ENCODE data around the gene NMT1.

The NMT1 gene

DNA sequence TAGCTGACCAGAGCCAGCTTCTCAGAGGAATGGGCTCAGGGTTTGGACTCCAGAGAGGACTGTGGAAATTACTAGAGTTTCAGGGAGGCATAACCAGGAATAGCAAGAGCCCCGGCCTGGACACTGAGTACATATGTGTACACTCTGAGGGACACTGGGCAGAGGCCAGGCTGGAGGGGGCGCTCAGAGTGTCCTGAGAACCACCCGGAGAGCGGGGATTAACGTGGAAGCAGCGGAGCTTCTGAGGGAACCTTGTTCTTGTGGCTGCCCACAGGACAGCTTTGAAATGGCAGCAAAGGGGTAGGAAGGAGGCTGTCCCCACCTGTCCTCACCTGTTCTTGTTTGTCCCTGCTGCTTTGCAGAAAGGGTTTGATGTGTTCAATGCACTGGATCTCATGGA lies 43.4 kb downstream of the NMT1 start:
- DNase-seq (ENCODE audit: low read depth, low spot score): no peak

GRCh38 chr17:45104907-45105624 lies 43.9 kb downstream of the NMT1 start:
- DNase-seq (ENCODE audit: low read depth, low spot score): no peak

GRCh38 chr17:45106096-45106495 lies 45.0 kb downstream of the NMT1 start:
- no peak for DNase-seq (ENCODE audit: low read depth, low spot score)

GRCh38 chr17:45106582-45106981 lies 45.5 kb downstream of the NMT1 start:
- DNase-seq (ENCODE audit: low read depth, low spot score): no peak

- DNase-seq (ENCODE audit: low read depth, low spot score): no peak
These were observed 46.3 kb downstream of the NMT1 start for GRCh38 chr17:45107293-45108010.

- no peak for DNase-seq (ENCODE audit: low read depth, low spot score)
These were observed 46.9 kb downstream of the NMT1 start for GRCh38 chr17:45108051-45108450.

DNA sequence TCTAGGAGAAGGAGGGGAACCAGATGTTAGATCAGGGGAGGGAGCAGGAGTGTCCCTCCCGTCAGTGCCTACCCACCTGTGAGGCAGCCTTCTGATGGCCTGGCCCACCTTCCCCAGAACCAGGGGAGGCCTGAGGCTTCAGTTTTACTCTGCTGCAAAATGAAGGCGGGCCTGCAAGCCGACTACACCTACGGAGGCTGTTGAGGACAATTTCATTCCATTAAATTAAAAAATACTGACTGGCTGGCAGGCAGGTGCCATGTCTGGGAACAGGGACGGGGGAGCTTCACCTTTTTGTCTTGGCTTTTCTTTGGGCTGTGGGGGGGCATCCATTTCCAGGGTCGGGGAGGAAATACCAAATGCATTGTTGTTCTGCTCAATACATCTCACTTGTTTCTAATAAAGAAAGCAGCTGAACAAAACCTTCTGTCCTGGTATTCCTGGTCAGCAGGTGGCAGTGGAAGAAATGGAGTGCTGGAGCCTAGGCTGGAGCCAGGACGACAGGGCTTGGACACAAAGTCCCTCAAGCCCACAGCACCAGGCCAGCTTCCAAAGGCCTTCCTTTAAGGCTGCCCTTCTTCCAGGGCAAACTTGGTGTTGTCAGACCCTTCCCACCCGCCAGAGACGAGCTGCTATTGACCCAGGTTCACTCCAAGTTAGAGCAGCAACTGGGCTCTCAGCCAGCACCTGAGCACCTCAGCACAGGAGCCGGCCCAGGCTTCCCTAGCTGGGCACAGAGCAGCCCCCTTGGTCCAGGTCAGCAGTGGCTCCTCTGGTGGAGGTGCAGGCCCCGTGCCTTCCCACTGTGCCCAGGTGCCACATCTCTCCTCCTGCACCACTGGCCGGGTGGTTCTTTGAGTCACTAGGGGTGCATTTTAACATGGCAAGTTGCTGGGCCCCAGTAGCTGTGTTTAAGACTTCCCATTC lies 47.7 kb downstream of the NMT1 start:
- no peak for DNase-seq (ENCODE audit: low read depth, low spot score)

GRCh38 chr17:45110676-45111611 lies 49.8 kb downstream of the NMT1 start:
- DNase-seq (ENCODE audit: low read depth, low spot score): no peak

- DNase-seq (ENCODE audit: low read depth, low spot score): no peak
These were observed 50.7 kb downstream of the NMT1 start for GRCh38 chr17:45111850-45112249.

GRCh38 chr17:45112559-45113423 lies 51.7 kb downstream of the NMT1 start:
- no peak for DNase-seq (ENCODE audit: low read depth, low spot score)

DNA sequence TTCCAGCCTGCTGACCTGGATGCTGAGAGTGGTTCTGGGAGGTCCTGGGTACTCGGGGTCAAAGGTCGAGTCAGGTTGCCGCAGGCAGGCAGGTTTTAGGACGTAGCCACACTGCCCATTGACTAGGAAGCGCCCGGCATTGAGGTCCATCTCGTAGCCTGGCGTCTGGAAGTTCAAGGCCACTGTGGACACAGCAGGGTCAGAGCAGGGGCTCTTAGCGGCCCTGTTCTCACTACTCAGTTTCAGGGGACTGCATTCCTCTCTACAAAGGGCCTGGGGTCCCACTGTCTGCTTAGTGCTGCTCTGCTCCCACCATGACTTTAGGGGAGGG lies 52.3 kb downstream of the NMT1 start:
- no peak for DNase-seq (ENCODE audit: low read depth, low spot score)

- no peak for DNase-seq (ENCODE audit: low read depth, low spot score)
These were observed 53.2 kb downstream of the NMT1 start for GRCh38 chr17:45114117-45114932.

DNA sequence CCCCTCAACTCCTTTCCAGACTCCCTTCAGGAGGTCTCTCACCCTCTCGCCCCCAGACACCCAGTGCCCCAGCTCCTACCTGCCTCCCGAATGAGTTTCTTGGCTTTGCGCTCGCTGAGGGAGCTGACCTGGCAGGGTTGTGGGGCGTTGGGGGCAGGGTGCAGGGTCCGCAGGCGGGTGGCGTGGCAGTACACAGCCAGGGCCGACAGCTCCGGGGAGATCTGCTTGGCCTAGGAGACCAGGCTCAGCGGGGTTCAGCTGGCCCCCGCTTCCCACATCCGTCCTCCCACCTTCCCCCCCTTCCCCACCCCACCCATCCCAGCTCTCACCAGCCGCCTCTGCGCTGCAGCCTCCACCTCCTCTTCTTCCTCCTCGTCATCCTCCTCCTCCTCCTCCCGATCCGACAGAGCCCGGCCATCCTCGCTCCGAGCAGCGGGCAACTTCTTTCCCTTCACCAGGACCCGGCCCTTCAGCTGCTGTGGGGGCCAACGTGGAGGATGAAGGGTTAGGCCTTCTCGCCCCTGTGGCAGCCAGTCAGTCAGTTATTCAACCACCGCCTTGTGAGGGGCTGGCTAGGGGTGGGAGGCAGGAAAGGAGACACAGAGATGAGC lies 54.0 kb downstream of the NMT1 start:
- DNase-seq (ENCODE audit: low read depth, low spot score): no peak

- no peak for DNase-seq (ENCODE audit: low read depth, low spot score)
These were observed 54.8 kb downstream of the NMT1 start for GRCh38 chr17:45115871-45116270.

DNA sequence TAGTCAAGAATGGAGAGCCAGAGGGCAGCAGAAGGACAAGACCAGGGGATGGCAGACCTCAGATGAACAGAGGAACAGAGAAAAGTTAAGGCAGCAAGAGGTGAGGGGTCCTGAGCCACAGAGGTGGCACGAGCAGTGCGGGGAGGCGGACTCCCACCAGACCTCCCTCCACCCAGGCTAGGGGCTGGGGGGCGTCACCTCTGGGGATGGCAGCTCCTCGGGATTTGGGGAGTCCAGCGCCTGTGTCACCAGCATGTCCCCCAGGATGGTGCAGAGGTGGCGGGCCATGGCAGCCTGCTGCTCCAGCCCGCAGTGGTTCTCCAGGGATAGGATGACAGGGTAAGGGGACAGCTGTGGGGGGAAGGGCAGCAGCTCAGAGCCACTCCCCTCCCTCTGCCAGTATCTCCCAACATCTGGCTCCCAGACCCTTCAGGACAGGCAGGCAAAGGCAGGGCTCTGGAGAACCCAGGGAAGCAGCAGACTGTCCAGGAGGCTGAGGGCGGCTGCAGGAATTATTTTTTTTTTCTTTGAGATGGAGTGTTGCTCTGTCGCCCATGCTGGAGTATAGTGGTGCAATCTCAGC lies 55.4 kb downstream of the NMT1 start:
- DNase-seq (ENCODE audit: low read depth, low spot score): no peak

DNA sequence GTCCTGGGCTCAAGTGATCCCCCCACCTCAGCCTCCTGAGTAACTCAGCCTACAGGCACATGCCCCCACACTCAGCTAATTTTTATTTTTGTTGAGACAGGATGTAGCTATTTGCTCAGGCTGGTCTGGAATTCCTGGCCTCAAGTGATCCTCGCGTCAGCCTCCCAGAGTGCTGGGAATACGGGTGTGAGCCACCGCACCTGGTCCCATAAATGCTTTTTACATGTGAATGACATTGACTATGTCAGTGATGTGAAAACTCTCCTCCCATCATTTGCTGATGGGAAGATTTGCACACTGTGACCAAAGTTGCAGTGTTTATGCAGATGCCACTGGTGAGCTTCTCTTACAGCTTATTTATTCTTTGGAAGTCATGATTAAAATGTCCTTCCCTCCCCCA lies 56.2 kb downstream of the NMT1 start:
- DNase-seq (ENCODE audit: low read depth, low spot score): no peak

DNA sequence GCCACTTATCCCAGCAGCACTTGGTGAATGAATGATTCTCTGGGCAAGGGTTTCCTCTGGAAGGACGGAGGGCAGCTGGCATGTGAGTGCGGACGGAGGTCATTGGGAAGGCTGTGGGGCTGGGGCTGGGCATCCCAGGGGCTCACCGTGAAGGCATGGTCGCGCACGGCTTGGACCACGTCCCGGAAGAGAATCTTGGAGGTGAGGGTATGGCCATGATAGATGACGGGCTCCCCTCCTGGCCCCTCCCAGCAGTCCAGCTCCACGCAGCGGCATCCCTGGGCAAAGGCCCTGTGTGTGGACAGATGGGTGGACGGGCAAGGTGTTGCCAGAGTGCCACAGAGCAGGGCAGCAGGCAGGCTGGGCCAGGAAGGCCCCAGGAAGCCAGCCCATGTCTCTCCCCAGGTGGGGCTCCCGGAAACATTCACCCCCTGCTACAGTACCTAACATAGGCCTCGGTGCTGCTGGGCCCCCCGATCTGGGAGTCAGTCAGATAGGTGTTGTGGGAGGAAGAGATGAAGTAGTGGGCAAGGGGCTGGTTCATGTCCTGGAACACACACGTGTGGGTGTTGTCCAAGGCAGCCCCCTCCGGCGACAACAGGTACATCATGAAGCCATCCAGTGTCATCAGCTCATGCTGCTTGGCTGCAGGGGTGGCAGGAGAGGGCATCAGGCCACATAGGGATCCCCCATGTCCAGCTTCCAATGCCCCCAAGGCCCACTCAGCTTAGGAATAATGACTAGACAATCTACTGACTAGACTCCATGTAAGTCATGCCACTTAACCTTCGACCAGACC lies 56.9 kb downstream of the NMT1 start:
- DNase-seq (ENCODE audit: low read depth, low spot score): no peak

DNA sequence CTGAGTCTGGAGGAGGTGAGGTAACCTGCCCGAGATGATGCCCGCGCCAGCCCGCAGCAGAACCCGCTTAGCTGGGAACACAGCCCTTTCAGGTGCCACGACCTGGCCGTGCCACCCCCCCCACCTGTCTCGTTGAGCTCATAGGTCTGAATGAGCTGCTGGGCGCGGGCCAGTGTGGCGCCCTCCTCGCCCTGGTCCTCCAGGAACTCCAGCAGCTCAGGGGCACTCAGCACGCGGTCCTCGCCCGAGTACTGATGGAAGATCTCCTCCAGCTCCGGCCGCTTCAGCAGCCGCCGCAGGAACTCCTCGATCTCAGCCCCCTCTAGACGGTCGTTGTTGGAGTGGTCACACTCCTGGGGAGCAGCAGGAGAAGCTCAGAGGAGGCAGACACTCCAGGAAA lies 57.6 kb downstream of the NMT1 start:
- DNase-seq (ENCODE audit: low read depth, low spot score): no peak
